GM19043 (cell line): ENCODE data around the gene STRA6.

Experiments used
- ATAC-seq: cut with Tn5 transposase; IDR thresholded peaks from one replicate; pipeline ENCODE4 v1.9.1; 2021; ENCODE audit warnings: low read depth; ENCODE audit not compliant: unreplicated experiment

The STRA6 gene

GRCh38 chr15:74134387-74135027 lies 68.1 kb downstream of the STRA6 start:
- no peak for ATAC-seq

DNA sequence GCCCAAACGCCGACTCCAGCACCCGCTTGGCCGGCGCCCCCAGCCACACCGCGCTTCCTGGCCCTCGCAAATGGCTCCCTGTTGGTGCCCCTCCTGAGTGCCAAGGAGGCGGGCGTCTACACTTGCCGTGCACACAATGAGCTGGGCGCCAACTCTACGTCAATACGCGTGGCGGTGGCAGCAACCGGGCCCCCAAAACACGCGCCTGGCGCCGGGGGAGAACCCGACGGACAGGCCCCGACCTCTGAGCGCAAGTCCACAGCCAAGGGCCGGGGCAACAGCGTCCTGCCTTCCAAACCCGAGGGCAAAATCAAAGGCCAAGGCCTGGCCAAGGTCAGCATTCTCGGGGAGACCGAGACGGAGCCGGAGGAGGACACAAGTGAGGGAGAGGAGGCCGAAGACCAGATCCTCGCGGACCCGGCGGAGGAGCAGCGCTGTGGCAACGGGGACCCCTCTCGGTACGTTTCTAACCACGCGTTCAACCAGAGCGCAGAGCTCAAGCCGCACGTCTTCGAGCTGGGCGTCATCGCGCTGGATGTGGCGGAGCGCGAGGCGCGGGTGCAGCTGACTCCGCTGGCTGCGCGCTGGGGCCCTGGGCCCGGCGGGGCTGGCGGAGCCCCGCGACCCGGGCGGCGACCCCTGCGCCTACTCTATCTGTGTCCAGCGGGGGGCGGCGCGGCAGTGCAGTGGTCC lies 68.7 kb downstream of the STRA6 start:
- ATAC-seq: no peak

DNA sequence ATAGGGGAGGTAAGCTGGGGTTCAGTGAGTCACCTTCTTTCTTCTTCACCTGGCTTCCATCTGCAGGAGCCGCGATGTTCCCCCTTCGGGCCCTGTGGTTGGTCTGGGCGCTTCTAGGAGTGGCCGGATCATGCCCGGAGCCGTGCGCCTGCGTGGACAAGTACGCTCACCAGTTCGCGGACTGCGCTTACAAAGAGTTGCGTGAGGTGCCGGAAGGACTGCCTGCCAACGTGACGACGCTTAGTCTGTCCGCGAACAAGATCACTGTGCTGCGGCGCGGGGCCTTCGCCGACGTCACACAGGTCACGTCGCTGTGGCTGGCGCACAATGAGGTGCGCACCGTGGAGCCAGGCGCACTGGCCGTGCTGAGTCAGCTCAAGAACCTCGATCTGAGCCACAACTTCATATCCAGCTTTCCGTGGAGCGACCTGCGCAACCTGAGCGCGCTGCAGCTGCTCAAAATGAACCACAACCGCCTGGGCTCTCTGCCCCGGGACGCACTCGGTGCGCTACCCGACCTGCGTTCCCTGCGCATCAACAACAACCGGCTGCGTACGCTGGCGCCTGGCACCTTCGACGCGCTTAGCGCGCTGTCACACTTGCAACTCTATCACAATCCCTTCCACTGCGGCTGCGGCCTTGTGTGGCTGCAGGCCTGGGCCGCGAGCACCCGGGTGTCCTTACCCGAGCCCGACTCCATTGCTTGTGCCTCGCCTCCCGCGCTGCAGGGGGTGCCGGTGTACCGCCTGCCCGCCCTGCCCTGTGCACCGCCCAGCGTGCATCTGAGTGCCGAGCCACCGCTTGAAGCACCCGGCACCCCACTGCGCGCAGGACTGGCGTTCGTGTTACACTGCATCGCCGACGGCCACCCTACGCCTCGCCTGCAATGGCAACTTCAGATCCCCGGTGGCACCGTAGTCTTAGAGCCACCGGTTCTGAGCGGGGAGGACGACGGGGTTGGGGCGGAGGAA lies 69.6 kb downstream of the STRA6 start:
- no peak for ATAC-seq

DNA sequence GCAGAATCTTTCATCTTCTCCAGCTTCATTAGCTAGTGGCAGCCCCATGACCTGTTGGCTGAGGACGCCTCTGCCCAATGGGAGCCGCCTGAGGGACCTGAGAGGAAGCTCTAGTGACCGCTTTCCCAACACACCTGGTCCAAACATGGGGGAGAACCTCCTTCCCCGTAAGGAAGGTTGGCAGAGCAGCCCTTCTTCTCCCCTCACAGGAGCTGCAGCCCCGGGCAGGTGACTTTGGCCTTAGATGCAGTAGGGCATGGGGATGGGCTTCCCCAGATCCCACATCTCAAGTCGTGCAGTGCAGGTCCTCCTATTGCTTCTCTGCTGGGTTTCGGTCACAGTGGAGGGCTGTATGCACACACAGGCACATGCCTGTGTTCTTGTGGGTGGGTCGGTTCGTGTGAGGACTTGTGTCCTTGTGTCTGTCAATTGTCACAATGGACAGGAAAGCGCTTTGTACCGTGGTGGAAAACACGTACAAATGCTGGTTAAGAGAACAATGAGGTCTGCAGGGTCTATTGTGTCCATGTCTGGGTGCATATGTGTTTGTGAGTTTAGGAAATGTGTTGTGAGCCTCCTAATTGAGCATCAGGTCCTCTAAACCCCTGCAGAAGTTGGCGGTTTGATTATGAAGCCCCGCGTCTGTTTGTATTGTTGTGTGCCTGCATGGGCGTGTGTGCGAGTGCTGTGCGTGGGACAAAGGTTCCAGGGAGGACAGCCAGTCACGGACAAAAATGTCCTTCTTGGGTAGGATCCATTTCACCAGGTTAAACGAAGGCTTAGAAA lies 70.8 kb downstream of the STRA6 start:
- ATAC-seq: no peak

GRCh38 chr15:74130849-74131627 lies 71.5 kb downstream of the STRA6 start:
- ATAC-seq: no peak

DNA sequence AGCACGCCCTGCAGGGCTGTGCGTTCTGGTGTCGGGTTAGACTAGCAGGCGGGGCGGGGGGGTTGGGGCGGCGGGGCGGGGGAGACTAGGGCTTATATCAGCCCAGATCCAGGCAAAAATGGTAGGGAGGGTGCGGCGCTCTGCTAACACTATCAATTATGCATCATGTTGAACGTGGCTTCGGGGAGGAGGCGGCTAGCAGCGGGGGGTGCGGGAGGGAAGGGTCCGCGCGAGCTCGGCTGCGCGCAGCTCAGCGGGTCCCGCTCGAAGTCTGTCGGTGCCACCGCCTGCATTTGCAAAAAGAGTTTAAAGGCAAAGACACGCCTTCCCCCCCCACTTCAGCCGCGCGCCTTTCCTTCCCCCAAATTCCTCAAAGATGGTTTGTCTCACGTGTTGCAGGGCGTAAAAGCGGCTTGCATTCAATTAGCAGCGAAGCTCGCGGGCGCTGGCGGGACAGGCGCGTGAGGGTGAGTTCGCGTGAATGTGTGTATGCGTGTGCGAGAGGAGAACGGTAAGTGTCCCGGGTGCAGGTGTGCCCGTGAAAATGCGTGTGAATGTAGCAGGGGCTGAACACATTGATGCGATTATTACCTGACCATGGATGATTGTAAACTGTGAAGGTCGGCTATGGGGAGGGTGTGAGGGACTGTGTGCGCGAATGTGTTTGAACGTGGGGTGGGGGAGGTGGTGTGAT lies 72.3 kb downstream of the STRA6 start, which contains the start of gene ISLR2:
TSS of gene ISLR2 (plus strand) at position 432 of the 694 bp plus-strand sequence. CDS start 2,169 bp downstream, outside the sequence.
- no peak for ATAC-seq

DNA sequence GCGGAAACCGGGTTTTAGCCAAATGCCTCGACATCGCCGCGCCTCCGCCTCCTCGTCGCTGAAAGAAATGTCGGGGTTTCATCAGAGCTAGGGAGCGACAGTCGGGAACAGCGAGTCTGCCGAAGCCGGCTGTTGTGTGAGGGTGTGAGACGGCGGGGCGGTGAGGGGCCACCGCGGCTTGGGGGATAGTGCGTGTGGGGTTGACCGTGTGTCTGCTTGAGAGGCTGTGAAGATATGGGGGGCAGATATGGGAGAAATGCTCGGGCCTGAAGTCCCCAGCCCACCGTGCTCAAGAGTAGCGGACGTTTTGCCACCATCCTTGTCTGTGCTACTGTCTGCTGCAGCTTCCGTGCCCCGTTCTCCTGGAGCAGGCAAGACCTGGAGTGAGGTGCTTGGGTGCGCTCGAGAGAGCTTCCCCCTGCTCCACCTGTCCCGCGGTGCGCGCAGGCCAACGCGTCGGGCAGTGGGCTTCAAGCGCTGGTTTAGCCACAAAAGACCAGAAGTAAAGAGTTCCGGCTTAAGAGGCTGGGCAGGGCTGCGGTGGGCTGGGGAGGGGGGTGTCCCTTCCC lies 72.9 kb downstream of the STRA6 start:
- no peak for ATAC-seq
